A673 (cell line): ENCODE measurements around the gene KIF26B.

ENCODE experiments used
- CTCF ChIP-seq: fragments of 300-800, 200-600 bp; sonication (generic); conservative IDR thresholded peaks from 2 replicates; pipeline ENCODE4 v1.5.1; 2017; ENCODE audit warnings: low read depth, mild to moderate bottlenecking, antibody characterized with exemption, low read length, moderate library complexity, mixed read lengths
- EZH2 ChIP-seq: fragments of 200-600 bp; sonication (generic); IDR thresholded peaks from 2 replicates; pipeline ENCODE4 v1.6.1; 2017; ENCODE audit warnings: borderline replicate concordance, low read depth, mild to moderate bottlenecking, mixed read lengths, antibody characterized with exemption, low read length; ENCODE audit not compliant: poor library complexity, severe bottlenecking

- no peak for TF ChIP-seq CTCF
- TF ChIP-seq EZH2 = no peak
Measured at GRCh38 chr1:245317217-245317616, 162.4 kb downstream of the KIF26B start.
